Activated CD4-positive, alpha-beta T cell treated with anti-CD3 and anti-CD28 coated beads for 1 hour (primary cell): ENCODE results near the gene SGPL1.
"Not testable (repeated sequence)": the region's sequence is repeated elsewhere in the genome, so short reads cannot be mapped to it uniquely, and the experiment has no call there.

Experiments used
- DNase-seq: peaks from one replicate; pipeline ENCODE4 v3.0.0-alpha.2; 2020

Gene SGPL1

GRCh38 chr10:70845816-70846215, 30.1 kb downstream of the SGPL1 start:
- DNase-seq: no peak

GRCh38 chr10:70846795-70847194, 31.0 kb downstream of the SGPL1 start:
- DNase-seq: no peak

GRCh38 chr10:70847659-70848360, 32.1 kb downstream of the SGPL1 start:
- DNase-seq: no peak

GRCh38 chr10:70849582-70850016, 33.9 kb downstream of the SGPL1 start:
- no peak for DNase-seq

- DNase-seq: no peak
Observed at GRCh38 chr10:70850097-70850496, 34.3 kb downstream of the SGPL1 start.

- DNase-seq: no peak
Observed at GRCh38 chr10:70851597-70852475, 36.1 kb downstream of the SGPL1 start.

GRCh38 chr10:70853038-70853437, 37.3 kb downstream of the SGPL1 start:
- DNase-seq: no peak

GRCh38 chr10:70853457-70853856, 37.7 kb downstream of the SGPL1 start:
- DNase-seq: no peak

- no peak for DNase-seq
Observed at GRCh38 chr10:70856454-70856853, 40.7 kb downstream of the SGPL1 start.

GRCh38 chr10:70858759-70859158, 43.0 kb downstream of the SGPL1 start:
- DNase-seq: no peak

- not testable (repeated sequence) for DNase-seq
Observed at GRCh38 chr10:70861495-70862197, 45.9 kb downstream of the SGPL1 start.

GRCh38 chr10:70863470-70864160, 47.9 kb downstream of the SGPL1 start:
- DNase-seq: no peak

GRCh38 chr10:70864935-70865334, 49.2 kb downstream of the SGPL1 start:
- no peak for DNase-seq

GRCh38 chr10:70866424-70866823, 50.7 kb downstream of the SGPL1 start:
- no peak for DNase-seq

GRCh38 chr10:70872291-70872690, 56.5 kb downstream of the SGPL1 start:
- DNase-seq: no peak

GRCh38 chr10:70874061-70874460, 58.3 kb downstream of the SGPL1 start:
- DNase-seq: no peak

GRCh38 chr10:70879207-70879606, 63.5 kb downstream of the SGPL1 start:
- no peak for DNase-seq

GRCh38 chr10:70880077-70880534, 64.4 kb downstream of the SGPL1 start:
- peak; percentile 58 for DNase-seq

GRCh38 chr10:70884741-70885140, 69.0 kb downstream of the SGPL1 start:
- no peak for DNase-seq

GRCh38 chr10:70885481-70885880, 69.7 kb downstream of the SGPL1 start:
- no peak for DNase-seq

- no peak for DNase-seq
Observed at GRCh38 chr10:70885931-70886903, 70.5 kb downstream of the SGPL1 start.
